Endothelial cell of umbilical vein (primary cell): ENCODE measurements around the gene EMID1.

ENCODE experiments used
- EZH2 ChIP-seq: IDR thresholded peaks from 2 replicates; pipeline ENCODE4 v1.6.1; 2012; ENCODE audit warnings: borderline replicate concordance, low read depth, mild to moderate bottlenecking, moderate library complexity, low read length, inconsistent platforms; ENCODE audit not compliant: severe bottlenecking
- GATA2 ChIP-seq: IDR thresholded peaks from 2 replicates; pipeline ENCODE4 v1.7.0; 2011; ENCODE audit warnings: low read depth, mild to moderate bottlenecking, moderate library complexity, mixed read lengths, low read length; ENCODE audit not compliant: insufficient read length, insufficient read depth
- POLR2A ChIP-seq: IDR thresholded peaks from 2 replicates; pipeline ENCODE4 v1.6.1; 2012; ENCODE audit warnings: low read depth, mild to moderate bottlenecking, control low read depth, low read length
- POLR2AphosphoS5 ChIP-seq: IDR thresholded peaks from 2 replicates; pipeline ENCODE4 v1.6.1; 2012; ENCODE audit warnings: low read depth, mild to moderate bottlenecking, control low read depth, low read length, moderate library complexity; ENCODE audit not compliant: insufficient read depth
- TF ChIP-seq, protein P1 (sequence below), 2 donors: IDR thresholded peaks; 1 replicate in 1 of 2; 2 replicates in 1 of 2; pipeline ENCODE4 v1.5.1; 2011; ENCODE audit warnings: low read length in 2 of 2, mild to moderate bottlenecking in 2 of 2, moderate library complexity in 2 of 2, control low read depth in 1 of 2, inconsistent platforms in 1 of 2, low read depth in 1 of 2; ENCODE audit not compliant: insufficient read depth in 1 of 2; ENCODE audit errors: extremely low read depth in 1 of 2
- TF ChIP-seq, protein P2 (sequence below): IDR thresholded peaks from 2 replicates; pipeline ENCODE4 v1.6.1; 2011; ENCODE audit not compliant: insufficient read depth, insufficient read length

DNA sequence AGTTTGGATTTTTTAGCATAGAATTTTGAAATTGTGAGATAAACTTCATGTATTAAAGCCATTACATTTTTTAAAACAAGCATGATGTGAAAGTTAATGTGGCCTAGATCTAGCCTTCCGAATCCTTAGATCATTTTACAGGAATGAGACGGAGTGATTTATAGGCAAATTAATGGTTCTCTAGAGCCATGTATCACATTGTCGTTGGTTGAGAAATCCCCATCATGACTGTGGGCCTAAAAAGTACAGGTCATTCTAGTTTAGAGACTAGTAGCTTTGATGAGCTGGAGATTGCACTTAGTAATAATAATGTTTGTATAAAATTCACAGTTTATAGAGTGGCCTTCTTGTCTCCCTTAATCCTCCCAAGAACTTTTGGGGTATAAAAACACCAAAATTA lies 69.5 kb downstream of the EMID1 start:
- TF ChIP-seq POLR2AphosphoS5 (no peak), EZH2 (no peak), GATA2 (no peak), POLR2A (peak; percentile 20)
- TF ChIP-seq, protein P1, sequence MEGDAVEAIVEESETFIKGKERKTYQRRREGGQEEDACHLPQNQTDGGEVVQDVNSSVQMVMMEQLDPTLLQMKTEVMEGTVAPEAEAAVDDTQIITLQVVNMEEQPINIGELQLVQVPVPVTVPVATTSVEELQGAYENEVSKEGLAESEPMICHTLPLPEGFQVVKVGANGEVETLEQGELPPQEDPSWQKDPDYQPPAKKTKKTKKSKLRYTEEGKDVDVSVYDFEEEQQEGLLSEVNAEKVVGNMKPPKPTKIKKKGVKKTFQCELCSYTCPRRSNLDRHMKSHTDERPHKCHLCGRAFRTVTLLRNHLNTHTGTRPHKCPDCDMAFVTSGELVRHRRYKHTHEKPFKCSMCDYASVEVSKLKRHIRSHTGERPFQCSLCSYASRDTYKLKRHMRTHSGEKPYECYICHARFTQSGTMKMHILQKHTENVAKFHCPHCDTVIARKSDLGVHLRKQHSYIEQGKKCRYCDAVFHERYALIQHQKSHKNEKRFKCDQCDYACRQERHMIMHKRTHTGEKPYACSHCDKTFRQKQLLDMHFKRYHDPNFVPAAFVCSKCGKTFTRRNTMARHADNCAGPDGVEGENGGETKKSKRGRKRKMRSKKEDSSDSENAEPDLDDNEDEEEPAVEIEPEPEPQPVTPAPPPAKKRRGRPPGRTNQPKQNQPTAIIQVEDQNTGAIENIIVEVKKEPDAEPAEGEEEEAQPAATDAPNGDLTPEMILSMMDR (IDR thresholded peaks at IDR 0.05; ENCODE audit: extremely low read depth in 1 of 2, insufficient read depth in 1 of 2, low read depth in 1 of 2, low read length in 2 of 2), result no peak
- TF ChIP-seq, protein P2, sequence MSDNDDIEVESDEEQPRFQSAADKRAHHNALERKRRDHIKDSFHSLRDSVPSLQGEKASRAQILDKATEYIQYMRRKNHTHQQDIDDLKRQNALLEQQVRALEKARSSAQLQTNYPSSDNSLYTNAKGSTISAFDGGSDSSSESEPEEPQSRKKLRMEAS, result no peak
